ENCODE data around the gene COL5A2.

The COL5A2 gene

DNA sequence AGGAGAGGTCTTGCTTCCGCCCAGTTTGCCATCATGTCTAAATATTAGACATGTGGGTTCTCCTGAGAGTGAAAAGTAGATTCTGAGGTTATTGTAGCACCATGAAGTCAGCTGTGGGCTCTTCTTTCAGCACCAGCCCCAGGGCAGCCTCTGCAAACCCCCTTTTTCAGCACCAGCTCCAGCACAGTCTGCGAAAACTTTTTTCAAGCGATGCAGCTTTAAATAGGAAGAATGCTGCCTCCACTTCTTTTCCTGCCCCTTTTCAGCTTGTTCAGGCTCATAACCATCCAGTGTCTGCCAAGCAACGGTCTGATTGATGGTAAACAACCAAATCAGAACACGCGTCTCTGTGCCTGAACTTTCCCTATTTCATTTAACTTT is at the start of gene COL5A2:
Gene COL5A2 (minus strand): TSS at position 192 of the 381 bp plus-strand sequence. CDS start 157 bp downstream, at position 35.
- FAIRE-seq (no peak), DNase-seq (ENCODE audit: low spot score) (no peak)

- FAIRE-seq (no peak), DNase-seq (ENCODE audit: low spot score) (no peak)
Observed at GRCh38 chr2:189226017-189226416, 46.5 kb upstream of the COL5A2 start.

DNA sequence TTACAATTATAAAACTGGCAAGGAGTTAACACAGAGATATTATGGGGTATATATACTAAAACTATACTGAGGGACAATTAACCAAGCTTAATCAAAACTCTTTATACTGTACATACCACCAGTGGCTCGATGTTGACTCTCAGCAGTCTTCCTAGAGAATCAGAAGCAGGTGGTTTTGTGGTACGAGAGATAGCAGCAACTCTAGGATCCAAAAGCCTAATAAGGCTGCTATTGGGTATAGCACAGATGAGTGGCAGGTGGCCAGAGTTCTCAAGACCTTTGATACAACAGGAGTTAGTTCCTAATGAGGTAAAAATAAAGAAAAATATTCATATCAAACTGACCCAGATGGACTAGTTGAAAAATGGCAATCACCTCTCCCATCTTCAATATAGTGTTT is 45.5 kb upstream of the COL5A2 start:
- no peak for DNase-seq (ENCODE audit: low spot score)
- FAIRE-seq: no peak

GRCh38 chr2:189222468-189223105 is 43.0 kb upstream of the COL5A2 start:
- DNase-seq (ENCODE audit: low spot score) (no peak), FAIRE-seq (no peak)

- FAIRE-seq (no peak), DNase-seq (ENCODE audit: low spot score) (no peak)
Observed at GRCh38 chr2:189221811-189222467, 42.4 kb upstream of the COL5A2 start.

DNA sequence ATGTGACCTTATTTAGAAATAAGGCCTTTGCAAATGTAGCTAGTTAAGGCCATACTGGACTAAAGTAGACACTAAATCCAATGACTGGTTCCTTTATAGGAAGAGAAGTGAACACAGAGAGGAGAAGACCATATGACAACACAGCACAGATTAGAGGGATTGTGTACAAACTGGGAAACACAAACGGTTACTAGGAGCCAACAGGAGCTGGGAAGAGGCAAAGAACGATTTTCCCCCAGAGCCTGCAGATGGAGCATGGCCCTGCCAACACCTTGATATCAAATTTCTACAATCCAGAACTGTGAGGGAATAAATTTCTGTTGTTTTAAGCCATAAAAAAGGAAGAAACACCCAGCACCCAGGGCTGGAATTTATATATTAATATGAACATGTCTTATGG is 38.7 kb upstream of the COL5A2 start:
- no peak for DNase-seq (ENCODE audit: low spot score)
- no peak for FAIRE-seq

GRCh38 chr2:189217541-189217940 is 38.0 kb upstream of the COL5A2 start:
- FAIRE-seq: no peak
- no peak for DNase-seq (ENCODE audit: low spot score)

GRCh38 chr2:189217051-189217450 is 37.5 kb upstream of the COL5A2 start:
- FAIRE-seq: no peak
- DNase-seq (ENCODE audit: low spot score): no peak

- FAIRE-seq: no peak
- no peak for DNase-seq (ENCODE audit: low spot score)
Observed at GRCh38 chr2:189214484-189214883, 34.9 kb upstream of the COL5A2 start.

- DNase-seq (ENCODE audit: low spot score) (no peak), FAIRE-seq (no peak)
Observed at GRCh38 chr2:189213250-189213649, 33.7 kb upstream of the COL5A2 start.

DNA sequence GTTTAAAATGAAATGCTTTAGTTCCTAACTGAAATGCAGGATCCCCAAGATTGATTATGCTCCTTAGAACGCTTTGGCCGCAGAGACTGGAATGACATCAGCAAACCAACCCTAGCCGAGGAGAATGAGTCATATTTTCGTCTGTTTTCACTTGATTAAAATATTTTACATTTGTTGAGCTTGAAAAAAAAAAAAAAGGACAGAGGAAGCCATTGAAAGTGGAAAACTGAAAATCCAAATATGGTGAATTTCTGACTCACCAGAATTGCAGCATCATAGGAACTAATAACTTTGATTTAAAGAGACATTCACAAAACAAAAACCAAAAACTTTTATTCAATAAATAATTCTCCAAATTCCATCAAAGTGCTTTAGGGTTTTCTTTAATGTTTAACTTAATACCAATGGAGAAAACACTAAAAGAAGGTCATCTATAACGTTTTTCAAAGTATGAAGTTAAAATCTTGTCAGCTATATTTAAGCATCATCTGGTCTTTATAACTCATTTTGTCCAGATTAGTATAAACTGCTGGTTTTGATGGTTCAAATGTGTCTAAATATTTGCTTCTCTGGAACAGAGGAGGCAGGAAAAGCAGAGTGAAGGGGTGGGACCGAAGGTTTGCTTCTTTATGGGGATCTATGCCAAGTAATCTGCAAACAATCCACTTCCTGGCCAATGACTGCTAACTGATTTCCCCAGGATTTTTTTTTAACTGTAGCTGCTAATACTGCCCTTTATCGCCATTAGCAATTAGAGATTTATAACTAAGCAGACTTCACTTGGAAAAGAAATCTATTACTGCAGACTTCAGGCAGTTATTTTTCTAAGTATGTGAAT is 30.9 kb upstream of the COL5A2 start:
- FAIRE-seq (peak; percentile 98), DNase-seq (ENCODE audit: low spot score) (peak; percentile 84)

DNA sequence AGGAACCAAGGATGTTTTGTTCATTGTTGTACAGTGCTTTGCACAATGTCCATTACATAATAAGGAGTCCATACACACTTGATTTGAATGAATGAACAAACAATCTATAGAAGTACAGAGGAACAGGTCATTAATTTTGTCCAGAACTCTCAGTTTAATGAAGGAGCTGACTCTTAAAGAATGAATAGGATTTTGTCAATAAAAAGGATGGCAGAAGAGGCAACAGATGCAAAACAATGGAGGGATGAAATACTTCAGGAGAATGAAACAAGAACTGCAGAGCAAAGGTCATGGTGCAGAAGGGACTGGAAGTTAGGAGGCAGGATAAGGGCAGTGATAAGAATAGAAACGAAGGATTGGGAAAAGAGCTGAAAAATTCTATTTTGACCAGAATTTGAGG is 28.7 kb upstream of the COL5A2 start:
- no peak for DNase-seq (ENCODE audit: low spot score)
- FAIRE-seq: no peak

GRCh38 chr2:189204322-189204941 is 24.9 kb upstream of the COL5A2 start:
- FAIRE-seq (peak; percentile 85), DNase-seq (ENCODE audit: low spot score) (peak; percentile 51)

DNA sequence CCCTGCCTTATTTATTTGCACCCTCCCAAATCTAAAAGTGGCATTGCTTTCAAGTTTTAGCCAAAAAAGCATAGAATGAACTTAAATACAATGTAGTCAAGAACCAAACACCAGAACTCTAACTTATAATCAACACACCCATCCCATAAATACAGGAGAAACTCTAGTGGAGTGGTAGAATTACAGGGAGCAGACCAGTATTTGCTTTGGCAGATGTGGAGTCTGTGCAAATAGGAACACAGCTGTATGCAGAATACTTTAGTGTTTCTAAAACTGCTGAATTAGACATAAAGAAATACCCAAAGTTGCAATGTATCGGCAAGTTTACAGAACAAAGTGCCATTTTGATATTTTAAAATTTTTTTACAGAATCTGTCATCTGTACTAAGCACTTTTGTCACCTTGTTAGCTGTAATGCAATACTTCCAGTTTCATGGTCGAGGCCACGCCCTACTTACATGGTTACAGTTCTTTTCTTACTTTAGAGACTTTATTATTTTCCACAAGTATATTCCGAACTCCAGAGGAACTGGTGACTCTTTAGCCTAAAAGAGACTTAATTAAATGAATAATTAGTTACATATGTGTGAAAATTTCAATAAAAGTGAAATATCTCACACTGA is 23.7 kb upstream of the COL5A2 start:
- no peak for FAIRE-seq
- DNase-seq (ENCODE audit: low spot score): no peak

- FAIRE-seq (no peak), DNase-seq (ENCODE audit: low spot score) (no peak)
Observed at GRCh38 chr2:189199797-189200196, 20.2 kb upstream of the COL5A2 start.

- FAIRE-seq: no peak
Observed at GRCh38 chr2:189192766-189193165, 13.2 kb upstream of the COL5A2 start.

DNA sequence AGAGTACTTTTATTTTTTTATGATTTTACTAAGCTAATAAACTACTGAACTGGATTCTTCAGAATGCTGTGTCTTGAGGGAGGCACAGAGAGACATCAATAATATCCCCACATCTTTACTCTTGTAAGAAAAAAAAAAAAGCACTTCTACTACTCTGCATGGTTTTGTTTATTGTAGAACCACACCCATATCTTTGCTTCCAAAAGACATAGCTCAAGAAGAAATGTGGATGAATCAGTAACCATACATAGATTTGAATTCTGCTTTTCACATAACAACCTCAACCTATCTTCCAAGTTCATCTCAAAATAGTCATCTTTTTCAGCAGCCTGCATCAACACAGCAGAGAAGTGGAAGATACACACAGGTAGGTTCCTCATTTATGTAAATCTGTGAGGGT is 12.2 kb upstream of the COL5A2 start:
- no peak for FAIRE-seq

More at GRCh38 chr2:189192766-189193165, 13.2 kb upstream of the COL5A2 start:
- DNase-seq (ENCODE audit: low spot score): no peak

DNA sequence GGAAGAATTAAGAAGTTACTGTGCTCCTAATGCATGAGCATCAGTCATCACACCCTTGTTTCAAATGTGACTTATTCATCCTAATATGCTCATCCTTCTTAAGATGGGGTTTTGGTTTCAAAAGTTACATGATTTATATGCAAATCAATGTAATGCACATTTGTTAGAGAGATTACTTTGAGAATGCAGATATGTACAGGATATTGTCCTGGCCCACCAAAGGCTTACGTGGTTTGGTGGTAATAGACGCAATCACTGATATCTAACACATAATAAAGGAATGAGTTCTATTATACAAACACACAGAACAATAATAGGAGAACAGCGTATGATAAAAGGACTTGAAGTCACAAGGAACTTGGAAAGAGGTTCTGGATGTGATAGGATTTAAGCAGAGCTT is 11.1 kb upstream of the COL5A2 start:
- no peak for FAIRE-seq
- DNase-seq (ENCODE audit: low spot score): no peak

More for the DNA sequence above, 12.2 kb upstream of the COL5A2 start:
- DNase-seq (ENCODE audit: low spot score): no peak

- no peak for FAIRE-seq
- DNase-seq (ENCODE audit: low spot score): no peak
Observed at GRCh38 chr2:189188115-189188805, 8.7 kb upstream of the COL5A2 start.

- FAIRE-seq (no peak), DNase-seq (ENCODE audit: low spot score) (no peak)
Observed at GRCh38 chr2:189183170-189183569, 3.6 kb upstream of the COL5A2 start.

DNA sequence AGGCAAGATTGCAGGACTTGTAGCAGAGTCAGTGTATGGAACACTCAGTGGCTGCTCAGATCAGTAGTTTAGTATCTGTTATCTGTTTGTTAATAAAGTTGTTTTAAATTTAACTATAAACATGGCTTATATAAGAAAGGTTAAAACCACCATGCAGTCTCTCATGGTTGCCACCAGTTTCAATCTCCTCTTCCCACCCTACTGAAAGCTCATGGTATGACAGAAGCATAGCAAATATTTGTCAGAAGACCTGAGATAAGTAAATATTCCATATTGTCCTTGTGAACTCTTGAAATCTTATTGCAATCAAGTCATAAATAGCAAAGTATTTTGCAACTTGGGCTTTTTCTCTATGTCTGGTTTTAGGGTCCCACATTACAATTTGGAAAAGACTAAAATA is 2.1 kb upstream of the COL5A2 start:
- FAIRE-seq: no peak
- DNase-seq (ENCODE audit: low spot score): no peak

Measured in RCC 7860 (cell line).